ENCODE measurements around the gene ZNF765.
A peak's percentile ranks its signal among the peaks of the same experiment; 100 is the strongest.
"Not testable (repeated sequence)": the region's sequence is repeated elsewhere in the genome, so short reads cannot be mapped to it uniquely, and the experiment has no call there.

Gene ZNF765

GRCh38 chr19:53394974-53395839 is at the start of gene ZNF765:
Gene ZNF765 (plus strand): TSS chr19:53395149. CDS start chr19:53398016, 2,867 bp downstream.
- DNase-seq (ENCODE audit: extremely low read depth in 1 of 2, low read depth in 1 of 2) = peak; percentile 90 to 91

GRCh38 chr19:53355739-53356138 is 39.2 kb upstream of the ZNF765 start:
- DNase-seq (ENCODE audit: extremely low read depth in 1 of 2, low read depth in 1 of 2) = no peak

- no peak for DNase-seq (ENCODE audit: extremely low read depth in 1 of 2, low read depth in 1 of 2)
Observed at GRCh38 chr19:53357821-53358581, 36.9 kb upstream of the ZNF765 start.

GRCh38 chr19:53360056-53360455 is 34.9 kb upstream of the ZNF765 start:
- DNase-seq (ENCODE audit: extremely low read depth in 1 of 2, low read depth in 1 of 2) = not testable (repeated sequence)

- peak; percentile 82 to 91 for DNase-seq (ENCODE audit: extremely low read depth in 1 of 2, low read depth in 1 of 2)
Observed at GRCh38 chr19:53365134-53365898, 29.6 kb upstream of the ZNF765 start, which contains the start of gene ZNF525. Gene ZNF525 (plus strand): TSS chr19:53365705. CDS start chr19:53372282, 6,577 bp downstream.

- peak in 1 of 2 donors; percentile 4 for DNase-seq (ENCODE audit: extremely low read depth in 1 of 2, low read depth in 1 of 2)
Observed at GRCh38 chr19:53365899-53366493, 29.0 kb upstream of the ZNF765 start.

- DNase-seq (ENCODE audit: extremely low read depth in 1 of 2, low read depth in 1 of 2) = no peak
Observed at GRCh38 chr19:53372196-53372595, 22.8 kb upstream of the ZNF765 start.

GRCh38 chr19:53374288-53374687 is 20.7 kb upstream of the ZNF765 start:
- DNase-seq (ENCODE audit: extremely low read depth in 1 of 2, low read depth in 1 of 2) = no peak

GRCh38 chr19:53374743-53375142 is 20.2 kb upstream of the ZNF765 start:
- DNase-seq (ENCODE audit: extremely low read depth in 1 of 2, low read depth in 1 of 2) = no peak

- DNase-seq (ENCODE audit: extremely low read depth in 1 of 2, low read depth in 1 of 2) = no peak
Observed at GRCh38 chr19:53381376-53381775, 13.6 kb upstream of the ZNF765 start.

- no peak for DNase-seq (ENCODE audit: extremely low read depth in 1 of 2, low read depth in 1 of 2)
Observed at GRCh38 chr19:53388168-53388567, 6.8 kb upstream of the ZNF765 start.

- DNase-seq (ENCODE audit: extremely low read depth in 1 of 2, low read depth in 1 of 2) = no peak
Observed at GRCh38 chr19:53388904-53389303, 6.0 kb upstream of the ZNF765 start.

GRCh38 chr19:53389571-53389970 is 5.4 kb upstream of the ZNF765 start:
- DNase-seq (ENCODE audit: extremely low read depth in 1 of 2, low read depth in 1 of 2) = no peak

- DNase-seq (ENCODE audit: extremely low read depth in 1 of 2, low read depth in 1 of 2) = no peak
Observed at GRCh38 chr19:53389978-53390377, 5.0 kb upstream of the ZNF765 start.

- no peak for DNase-seq (ENCODE audit: extremely low read depth in 1 of 2, low read depth in 1 of 2)
Observed at GRCh38 chr19:53394522-53394973, 401 bp upstream of the ZNF765 start.

GRCh38 chr19:53395840-53396524 is 1.0 kb downstream of the ZNF765 start:
- DNase-seq (ENCODE audit: extremely low read depth in 1 of 2, low read depth in 1 of 2) = not testable (repeated sequence)

GRCh38 chr19:53396525-53396868 is 1.5 kb downstream of the ZNF765 start:
- no peak for DNase-seq (ENCODE audit: extremely low read depth in 1 of 2, low read depth in 1 of 2)

GRCh38 chr19:53397918-53398317 is 3.0 kb downstream of the ZNF765 start:
- DNase-seq (ENCODE audit: extremely low read depth in 1 of 2, low read depth in 1 of 2) = not testable (repeated sequence)

GRCh38 chr19:53409505-53410204 is 14.7 kb downstream of the ZNF765 start:
- DNase-seq (ENCODE audit: extremely low read depth in 1 of 2, low read depth in 1 of 2) = no peak
